ENCODE results near the gene ERVFRD-1. TPM values are rescaled to one million over a fixed set of nuclear protein-coding genes. Genes with fewer than 3 reads are reported as not detected.

ERVFRD-1 gene
- total and polyA plus RNA-seq, 2 of the 13 experiments (the other 11 are each of a cell fraction or from before 2014, with no cell fraction given): not detected

DNA sequence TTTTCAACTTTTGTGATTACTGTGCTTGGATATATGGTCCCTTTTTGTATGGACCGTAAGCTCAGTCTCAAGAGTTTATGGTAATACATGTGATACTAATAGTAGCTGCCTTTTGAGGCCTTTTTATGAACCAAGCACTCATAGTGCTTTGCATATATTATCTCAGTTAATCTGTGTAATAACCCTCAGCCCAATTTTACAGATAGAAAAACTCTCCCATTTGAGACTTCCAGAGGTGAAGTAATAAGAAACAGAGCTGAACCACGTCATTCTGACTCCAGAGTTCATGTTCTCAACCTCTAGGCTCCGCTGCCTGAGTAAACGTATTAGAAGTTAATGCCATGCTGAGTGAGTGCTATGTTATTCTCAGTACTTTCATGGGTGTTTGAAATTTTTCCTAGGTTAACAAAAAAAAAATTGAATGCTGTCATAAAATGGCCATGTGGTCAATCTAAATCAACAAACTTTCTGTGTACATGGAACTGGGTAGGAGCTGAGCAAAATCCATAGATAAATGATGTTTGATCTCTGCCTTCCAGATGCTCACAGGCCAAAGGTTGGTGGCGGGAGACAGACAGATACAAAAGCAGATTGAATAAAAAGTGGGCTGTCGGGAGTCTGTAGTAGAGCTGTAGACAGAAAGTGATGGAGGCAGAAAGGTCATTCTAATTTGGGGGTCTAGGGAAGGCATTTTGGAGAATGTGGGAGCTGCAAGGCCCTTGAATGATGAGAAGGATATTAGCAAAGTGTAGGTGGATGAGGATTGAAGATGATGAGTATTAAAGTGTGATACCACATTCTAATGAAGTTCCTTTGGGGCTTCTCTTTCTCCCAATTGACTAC is 44.8 kb downstream of the ERVFRD-1 start (continued):
- TF ChIP-seq FOXP1 (IDR thresholded peaks at IDR 0.05): no peak
- TF ChIP-seq FOXP1 (CRISPR knock-in tag; IDR thresholded peaks at IDR 0.05): peak; percentile 72
- TF ChIP-seq RAD21 (CRISPR knock-in tag; IDR thresholded peaks at IDR 0.05): no peak
- no peak for TF ChIP-seq POLR2G (IDR thresholded peaks at IDR 0.05; ENCODE audit: low read depth, low read length)
- TF ChIP-seq, protein P1, sequence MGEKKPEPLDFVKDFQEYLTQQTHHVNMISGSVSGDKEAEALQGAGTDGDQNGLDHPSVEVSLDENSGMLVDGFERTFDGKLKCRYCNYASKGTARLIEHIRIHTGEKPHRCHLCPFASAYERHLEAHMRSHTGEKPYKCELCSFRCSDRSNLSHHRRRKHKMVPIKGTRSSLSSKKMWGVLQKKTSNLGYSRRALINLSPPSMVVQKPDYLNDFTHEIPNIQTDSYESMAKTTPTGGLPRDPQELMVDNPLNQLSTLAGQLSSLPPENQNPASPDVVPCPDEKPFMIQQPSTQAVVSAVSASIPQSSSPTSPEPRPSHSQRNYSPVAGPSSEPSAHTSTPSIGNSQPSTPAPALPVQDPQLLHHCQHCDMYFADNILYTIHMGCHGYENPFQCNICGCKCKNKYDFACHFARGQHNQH (CRISPR knock-in tag; IDR thresholded peaks at IDR 0.05): peak; percentile 41; the same call in 1 of the 2 replicates
- TF ChIP-seq, protein P2, sequence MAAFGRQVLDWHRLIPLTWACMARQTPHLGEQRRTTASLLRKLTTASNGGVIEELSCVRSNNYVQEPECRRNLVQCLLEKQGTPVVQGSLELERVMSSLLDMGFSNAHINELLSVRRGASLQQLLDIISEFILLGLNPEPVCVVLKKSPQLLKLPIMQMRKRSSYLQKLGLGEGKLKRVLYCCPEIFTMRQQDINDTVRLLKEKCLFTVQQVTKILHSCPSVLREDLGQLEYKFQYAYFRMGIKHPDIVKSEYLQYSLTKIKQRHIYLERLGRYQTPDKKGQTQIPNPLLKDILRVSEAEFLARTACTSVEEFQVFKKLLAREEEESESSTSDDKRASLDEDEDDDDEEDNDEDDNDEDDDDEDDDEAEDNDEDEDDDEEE (CRISPR knock-in tag; IDR thresholded peaks at IDR 0.05): no peak
- peak; percentile 53; the same call in 1 of the 2 replicates for TF ChIP-seq HDAC1 (CRISPR knock-in tag; IDR thresholded peaks at IDR 0.05)
- TF ChIP-seq ZNF451 (CRISPR knock-in tag; IDR thresholded peaks at IDR 0.05): 0 out of 2 replicates have a peak, but pooled peaks have one; percentile 61
- no peak for TF ChIP-seq KDM4B (CRISPR knock-in tag; IDR thresholded peaks at IDR 0.05)
- TF ChIP-seq NFIB (CRISPR knock-in tag; IDR thresholded peaks at IDR 0.05; ENCODE audit: borderline replicate concordance): no peak
- TF ChIP-seq, protein P3, sequence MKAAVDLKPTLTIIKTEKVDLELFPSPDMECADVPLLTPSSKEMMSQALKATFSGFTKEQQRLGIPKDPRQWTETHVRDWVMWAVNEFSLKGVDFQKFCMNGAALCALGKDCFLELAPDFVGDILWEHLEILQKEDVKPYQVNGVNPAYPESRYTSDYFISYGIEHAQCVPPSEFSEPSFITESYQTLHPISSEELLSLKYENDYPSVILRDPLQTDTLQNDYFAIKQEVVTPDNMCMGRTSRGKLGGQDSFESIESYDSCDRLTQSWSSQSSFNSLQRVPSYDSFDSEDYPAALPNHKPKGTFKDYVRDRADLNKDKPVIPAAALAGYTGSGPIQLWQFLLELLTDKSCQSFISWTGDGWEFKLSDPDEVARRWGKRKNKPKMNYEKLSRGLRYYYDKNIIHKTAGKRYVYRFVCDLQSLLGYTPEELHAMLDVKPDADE (CRISPR knock-in tag; IDR thresholded peaks at IDR 0.05): no peak
- TF ChIP-seq ZNF552 (CRISPR knock-in tag; IDR thresholded peaks at IDR 0.05; ENCODE audit: borderline replicate concordance): no peak
- peak; percentile 77 for TF ChIP-seq ZNF331 (CRISPR knock-in tag; IDR thresholded peaks at IDR 0.05)
- TF ChIP-seq, protein P4, sequence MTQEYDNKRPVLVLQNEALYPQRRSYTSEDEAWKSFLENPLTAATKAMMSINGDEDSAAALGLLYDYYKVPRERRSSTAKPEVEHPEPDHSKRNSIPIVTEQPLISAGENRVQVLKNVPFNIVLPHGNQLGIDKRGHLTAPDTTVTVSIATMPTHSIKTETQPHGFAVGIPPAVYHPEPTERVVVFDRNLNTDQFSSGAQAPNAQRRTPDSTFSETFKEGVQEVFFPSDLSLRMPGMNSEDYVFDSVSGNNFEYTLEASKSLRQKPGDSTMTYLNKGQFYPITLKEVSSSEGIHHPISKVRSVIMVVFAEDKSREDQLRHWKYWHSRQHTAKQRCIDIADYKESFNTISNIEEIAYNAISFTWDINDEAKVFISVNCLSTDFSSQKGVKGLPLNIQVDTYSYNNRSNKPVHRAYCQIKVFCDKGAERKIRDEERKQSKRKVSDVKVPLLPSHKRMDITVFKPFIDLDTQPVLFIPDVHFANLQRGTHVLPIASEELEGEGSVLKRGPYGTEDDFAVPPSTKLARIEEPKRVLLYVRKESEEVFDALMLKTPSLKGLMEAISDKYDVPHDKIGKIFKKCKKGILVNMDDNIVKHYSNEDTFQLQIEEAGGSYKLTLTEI (CRISPR knock-in tag; conservative IDR thresholded peaks at IDR 0.05): no peak
- TF ChIP-seq, protein P5, sequence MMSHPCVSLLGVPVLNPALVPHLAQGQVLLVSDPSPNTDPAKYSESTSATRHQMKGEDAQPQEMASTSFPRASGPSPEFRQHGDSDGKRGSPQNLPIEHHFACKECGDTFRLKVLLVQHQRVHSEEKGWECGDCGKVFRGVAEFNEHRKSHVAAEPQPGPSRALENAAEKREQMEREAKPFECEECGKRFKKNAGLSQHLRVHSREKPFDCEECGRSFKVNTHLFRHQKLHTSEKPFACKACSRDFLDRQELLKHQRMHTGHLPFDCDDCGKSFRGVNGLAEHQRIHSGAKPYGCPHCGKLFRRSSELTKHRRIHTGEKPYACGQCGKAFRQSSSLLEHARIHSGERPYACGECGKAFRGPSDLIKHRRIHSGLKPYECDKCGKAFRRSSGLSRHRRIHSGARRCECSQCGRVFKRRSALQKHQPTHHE (CRISPR knock-in tag; IDR thresholded peaks at IDR 0.05; ENCODE audit: borderline replicate concordance): no peak
- no peak for TF ChIP-seq RFX5 (IDR thresholded peaks at IDR 0.05; ENCODE audit: low read depth, low read length)
- TF ChIP-seq NONO (IDR thresholded peaks at IDR 0.05): no peak
- TF ChIP-seq NONO (CRISPR knock-in tag; conservative IDR thresholded peaks at IDR 0.05): 0 out of 2 replicates have a peak, but pooled peaks have one; percentile 48
- TF ChIP-seq, protein P6, sequence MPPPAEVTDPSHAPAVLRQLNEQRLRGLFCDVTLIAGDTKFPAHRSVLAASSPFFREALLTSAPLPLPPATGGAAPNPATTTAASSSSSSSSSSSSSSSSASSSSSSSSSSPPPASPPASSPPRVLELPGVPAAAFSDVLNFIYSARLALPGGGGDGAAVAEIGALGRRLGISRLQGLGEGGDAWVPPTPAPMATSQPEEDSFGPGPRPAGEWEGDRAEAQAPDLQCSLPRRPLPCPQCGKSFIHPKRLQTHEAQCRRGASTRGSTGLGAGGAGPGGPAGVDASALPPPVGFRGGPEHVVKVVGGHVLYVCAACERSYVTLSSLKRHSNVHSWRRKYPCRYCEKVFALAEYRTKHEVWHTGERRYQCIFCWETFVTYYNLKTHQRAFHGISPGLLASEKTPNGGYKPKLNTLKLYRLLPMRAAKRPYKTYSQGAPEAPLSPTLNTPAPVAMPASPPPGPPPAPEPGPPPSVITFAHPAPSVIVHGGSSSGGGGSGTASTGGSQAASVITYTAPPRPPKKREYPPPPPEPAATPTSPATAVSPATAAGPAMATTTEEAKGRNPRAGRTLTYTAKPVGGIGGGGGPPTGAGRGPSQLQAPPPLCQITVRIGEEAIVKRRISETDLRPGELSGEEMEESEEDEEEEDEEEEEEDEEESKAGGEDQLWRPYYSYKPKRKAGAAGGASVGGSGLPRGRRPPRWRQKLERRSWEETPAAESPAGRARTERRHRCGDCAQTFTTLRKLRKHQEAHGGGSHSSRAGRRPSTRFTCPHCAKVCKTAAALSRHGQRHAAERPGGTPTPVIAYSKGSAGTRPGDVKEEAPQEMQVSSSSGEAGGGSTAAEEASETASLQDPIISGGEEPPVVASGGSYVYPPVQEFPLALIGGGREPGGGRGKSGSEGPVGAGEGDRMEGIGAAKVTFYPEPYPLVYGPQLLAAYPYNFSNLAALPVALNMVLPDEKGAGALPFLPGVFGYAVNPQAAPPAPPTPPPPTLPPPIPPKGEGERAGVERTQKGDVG (CRISPR knock-in tag; IDR thresholded peaks at IDR 0.05; ENCODE audit: borderline replicate concordance): no peak
- no peak for TF ChIP-seq ZNF431 (CRISPR knock-in tag; IDR thresholded peaks at IDR 0.05; ENCODE audit: borderline replicate concordance, low read depth)

All from HepG2 (cell line).